AG09319 (cell line): ENCODE results near the gene AFAP1L2.

ENCODE experiments used
- DNase-seq: peaks from one replicate; pipeline ENCODE4 v3.0.0-alpha.2; 2010; ENCODE audit warnings: low read depth; ENCODE audit errors: extremely low read depth
- TF ChIP-seq, protein P1 (sequence below): IDR thresholded peaks from 2 replicates; pipeline ENCODE4 v1.5.1; 2011; ENCODE audit warnings: low read depth, mild to moderate bottlenecking, inconsistent platforms, low read length, moderate library complexity

Gene AFAP1L2

GRCh38 chr10:114316744-114317143 lies 87.6 kb downstream of the AFAP1L2 start:
- TF ChIP-seq, protein P1, sequence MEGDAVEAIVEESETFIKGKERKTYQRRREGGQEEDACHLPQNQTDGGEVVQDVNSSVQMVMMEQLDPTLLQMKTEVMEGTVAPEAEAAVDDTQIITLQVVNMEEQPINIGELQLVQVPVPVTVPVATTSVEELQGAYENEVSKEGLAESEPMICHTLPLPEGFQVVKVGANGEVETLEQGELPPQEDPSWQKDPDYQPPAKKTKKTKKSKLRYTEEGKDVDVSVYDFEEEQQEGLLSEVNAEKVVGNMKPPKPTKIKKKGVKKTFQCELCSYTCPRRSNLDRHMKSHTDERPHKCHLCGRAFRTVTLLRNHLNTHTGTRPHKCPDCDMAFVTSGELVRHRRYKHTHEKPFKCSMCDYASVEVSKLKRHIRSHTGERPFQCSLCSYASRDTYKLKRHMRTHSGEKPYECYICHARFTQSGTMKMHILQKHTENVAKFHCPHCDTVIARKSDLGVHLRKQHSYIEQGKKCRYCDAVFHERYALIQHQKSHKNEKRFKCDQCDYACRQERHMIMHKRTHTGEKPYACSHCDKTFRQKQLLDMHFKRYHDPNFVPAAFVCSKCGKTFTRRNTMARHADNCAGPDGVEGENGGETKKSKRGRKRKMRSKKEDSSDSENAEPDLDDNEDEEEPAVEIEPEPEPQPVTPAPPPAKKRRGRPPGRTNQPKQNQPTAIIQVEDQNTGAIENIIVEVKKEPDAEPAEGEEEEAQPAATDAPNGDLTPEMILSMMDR: no peak
- no peak for DNase-seq

GRCh38 chr10:114315566-114316420 lies 88.5 kb downstream of the AFAP1L2 start:
- TF ChIP-seq, protein P1: no peak
- no peak for DNase-seq

DNA sequence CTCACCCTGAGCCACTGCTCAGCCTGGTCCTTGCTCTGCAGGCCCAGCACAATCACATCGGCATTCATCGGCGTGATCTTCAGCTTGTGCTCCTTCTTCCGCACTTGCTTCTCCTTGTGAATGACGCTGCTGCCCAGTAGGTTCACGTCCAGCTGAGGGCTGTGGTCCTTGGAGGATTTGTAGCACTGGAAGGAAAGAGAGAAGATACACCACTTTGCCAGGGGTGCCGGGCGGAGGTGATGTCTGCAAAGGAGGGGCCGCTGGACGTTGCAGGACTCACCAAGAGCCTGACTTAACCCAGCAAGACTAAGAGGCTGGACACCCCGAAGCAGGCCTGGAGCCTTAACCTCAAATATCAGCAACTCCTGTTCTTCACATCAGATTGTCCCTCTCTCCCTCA lies 90.4 kb downstream of the AFAP1L2 start:
- TF ChIP-seq, protein P1: no peak

GRCh38 chr10:114313139-114313538 lies 91.2 kb downstream of the AFAP1L2 start:
- TF ChIP-seq, protein P1: no peak
- DNase-seq: no peak

More for the DNA sequence above, 90.4 kb downstream of the AFAP1L2 start:
- DNase-seq: no peak

DNA sequence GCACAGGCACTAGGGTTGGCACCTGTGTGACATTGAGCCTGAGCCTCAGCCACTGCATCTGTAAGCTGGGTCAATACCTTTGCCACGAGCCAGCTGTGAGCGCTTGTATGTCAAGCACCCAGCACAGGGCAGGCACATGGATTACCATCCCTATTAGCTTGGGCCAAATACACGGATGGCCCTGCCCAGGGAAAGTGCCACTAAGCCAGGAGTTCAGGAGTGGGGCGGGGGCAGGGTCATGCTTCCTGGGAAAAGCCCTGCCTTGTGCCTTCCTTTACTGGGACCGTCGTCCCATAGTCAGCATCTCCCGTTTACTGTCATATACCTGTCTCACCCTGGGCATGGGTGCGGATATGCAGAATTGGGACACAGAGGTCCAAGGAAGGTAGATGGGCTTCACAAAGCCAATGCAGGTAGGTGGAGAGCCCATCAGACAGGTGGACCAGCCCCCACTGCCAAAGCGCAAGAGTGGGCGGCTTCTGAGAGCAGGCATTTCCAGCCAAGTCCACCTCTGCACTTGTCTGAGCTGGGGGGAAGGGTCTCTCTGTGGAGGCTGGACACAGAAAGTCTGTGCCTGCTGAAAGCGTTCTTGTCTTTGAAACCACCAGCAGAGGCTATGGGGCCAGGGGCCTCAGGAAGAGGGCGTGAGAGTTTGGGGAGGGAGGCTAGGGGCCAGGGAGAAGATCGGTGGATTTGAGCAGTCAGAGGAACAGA lies 92.6 kb downstream of the AFAP1L2 start:
- DNase-seq: no peak
- TF ChIP-seq, protein P1: no peak

DNA sequence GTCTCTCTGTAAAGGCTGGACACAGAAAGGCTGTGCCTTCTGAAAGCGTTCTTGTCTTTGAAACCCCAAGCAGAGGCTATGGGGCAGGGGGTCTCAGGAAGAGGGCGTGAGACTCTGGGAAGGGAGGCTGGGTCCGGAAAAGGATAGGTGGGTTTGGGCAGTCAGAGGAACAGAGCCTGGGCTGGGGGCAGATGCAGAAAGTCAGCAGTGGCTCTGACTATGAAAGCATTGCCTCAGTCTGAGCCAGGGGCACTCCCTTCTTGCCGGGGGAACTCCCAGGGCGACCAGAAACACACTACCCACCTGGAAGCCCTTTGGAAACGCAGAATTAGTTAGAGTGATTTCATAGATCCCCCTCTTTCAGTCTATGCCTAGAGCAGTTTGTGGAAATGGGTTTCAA lies 93.3 kb downstream of the AFAP1L2 start:
- DNase-seq: no peak
- TF ChIP-seq, protein P1: no peak

- TF ChIP-seq, protein P1: no peak
- no peak for DNase-seq
These were observed 94.0 kb downstream of the AFAP1L2 start for GRCh38 chr10:114310346-114310745.
